IPS DF 19.7 (cell line): ENCODE measurements around the gene B9D1.

Source experiments
- DNase-seq: peaks from one replicate; pipeline ENCODE4 v3.0.0-alpha.2; 2013; ENCODE audit warnings: low read depth, low spot score

The B9D1 gene

GRCh38 chr17:19304209-19304608 lies 58.3 kb downstream of the B9D1 start:
- no peak for DNase-seq

GRCh38 chr17:19303367-19303776 lies 59.2 kb downstream of the B9D1 start:
- no peak for DNase-seq

GRCh38 chr17:19302791-19303331 lies 59.7 kb downstream of the B9D1 start:
- DNase-seq: no peak

GRCh38 chr17:19301973-19302372 lies 60.5 kb downstream of the B9D1 start:
- DNase-seq: no peak

- DNase-seq: no peak
Observed at GRCh38 chr17:19301274-19301951, 61.1 kb downstream of the B9D1 start.

GRCh38 chr17:19299866-19300265 lies 62.7 kb downstream of the B9D1 start:
- DNase-seq: no peak

GRCh38 chr17:19299214-19299747 lies 63.2 kb downstream of the B9D1 start:
- DNase-seq: no peak

- no peak for DNase-seq
Observed at GRCh38 chr17:19298569-19299213, 63.8 kb downstream of the B9D1 start.

GRCh38 chr17:19296786-19297778 lies 65.4 kb downstream of the B9D1 start:
- DNase-seq: no peak

- DNase-seq: no peak
Observed at GRCh38 chr17:19295473-19296135, 66.9 kb downstream of the B9D1 start.

- no peak for DNase-seq
Observed at GRCh38 chr17:19294443-19294842, 68.1 kb downstream of the B9D1 start.
